IPS DF 6.9 (cell line): ENCODE results near the gene PSMD5.

Experiments used
- DNase-seq: peaks from one replicate; pipeline ENCODE4 v3.0.0-alpha.2; 2013; ENCODE audit warnings: low read depth, low spot score
- H3K27ac ChIP-seq: one replicate; pipeline ENCODE4 v1.5.1; 2013; ENCODE audit warnings: low read length, control low read depth
- H3K27me3 ChIP-seq: 2 replicates; pipeline ENCODE4 v1.6.1; 2013; ENCODE audit warnings: mild to moderate bottlenecking, low read length; ENCODE audit not compliant: control insufficient read depth, insufficient read depth
- H3K36me3 ChIP-seq: 2 replicates; pipeline ENCODE4 v1.6.1; 2013; ENCODE audit warnings: low read length; ENCODE audit not compliant: control insufficient read depth, insufficient read depth
- H3K4me1 ChIP-seq: 2 replicates; pipeline ENCODE4 v1.6.1; 2013; ENCODE audit warnings: low read length; ENCODE audit not compliant: control insufficient read depth, insufficient read depth
- H3K4me3 ChIP-seq: 2 replicates; pipeline ENCODE4 v1.5.1; 2013; ENCODE audit warnings: mild to moderate bottlenecking, low read length
- H3K9me3 ChIP-seq: 2 replicates; pipeline ENCODE4 v1.6.1; 2013; ENCODE audit warnings: low read length, inconsistent platforms; ENCODE audit not compliant: control insufficient read depth, insufficient read depth
- WGBS: extraction: QIAGEN DNeasy Blood & Tissue Kit; methylation state at CpG from one replicate; pipeline ENCODE4 v1.1.7; 2013; ENCODE audit warnings: mixed read lengths, missing lambda C conversion rate; ENCODE audit not compliant: insufficient read length, insufficient coverage; 5-methylcytosine and 5-hydroxymethylcytosine counted together

PSMD5 gene

DNA sequence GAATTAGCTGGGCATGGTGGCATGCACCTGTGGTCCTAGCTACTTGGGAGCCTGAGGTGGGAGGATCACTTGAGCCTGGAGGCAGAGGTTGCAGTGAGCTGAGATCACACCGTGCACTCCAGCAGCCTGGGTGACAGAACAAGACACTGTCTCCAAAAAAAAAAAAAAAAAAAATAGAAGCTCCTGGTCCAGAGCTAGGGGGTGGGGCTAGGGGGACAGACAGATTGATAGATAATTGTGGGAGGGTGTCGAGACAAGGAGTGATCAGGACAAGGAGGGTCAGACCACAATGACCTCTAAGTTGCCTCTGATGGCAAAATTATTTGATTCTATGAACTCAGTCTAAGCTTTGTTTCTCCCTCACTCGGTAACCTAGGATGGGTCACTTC, 40.9 kb upstream of the PSMD5 start:
- H3K27ac ChIP-seq, result no peak overlapping the region
- no peaks in the 10 kb centered on the region for H3K27me3 ChIP-seq
- WGBS, result no CpG with 5 or more reads among the region's 3 CpGs
- no peak for DNase-seq
- no peaks in the 10 kb centered on the region for H3K9me3 ChIP-seq
- no peak overlapping the region for H3K4me3 ChIP-seq
- H3K36me3 ChIP-seq, result no peaks in the 10 kb centered on the region
- H3K4me1 ChIP-seq, result no peaks in the 10 kb centered on the region

DNA sequence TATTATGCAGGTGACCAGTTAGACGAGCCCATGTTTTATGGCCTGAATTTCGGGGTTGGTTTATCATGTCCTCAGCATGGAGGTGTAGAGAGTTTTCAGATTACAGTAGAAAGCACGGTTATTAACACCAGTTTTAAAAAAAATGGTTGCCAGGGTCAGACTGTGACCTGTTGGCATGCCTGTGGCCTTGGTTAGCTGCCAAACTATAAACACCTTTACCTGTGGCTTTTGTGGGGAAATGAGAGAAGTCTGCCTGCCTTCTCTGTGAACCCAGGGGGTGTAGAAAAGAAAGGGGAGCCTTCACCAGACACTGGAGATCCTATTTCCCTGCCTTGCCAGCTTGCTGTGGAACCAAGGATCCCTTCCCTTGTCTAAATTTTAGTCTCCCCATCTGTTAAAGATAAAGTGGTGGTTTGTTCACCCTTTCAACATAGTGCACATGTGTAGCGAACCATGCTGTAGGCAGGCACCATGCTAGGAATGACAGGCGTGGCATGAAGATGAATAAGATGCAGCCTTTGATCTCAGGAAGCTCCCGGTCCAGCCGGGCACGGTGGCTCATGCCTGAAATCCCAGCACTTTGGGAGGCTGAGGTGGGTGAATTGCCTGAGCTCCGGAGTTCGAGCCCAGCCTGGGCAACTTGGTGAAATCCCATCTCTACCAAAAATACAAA, 40.3 kb upstream of the PSMD5 start:
- no peaks in the 10 kb centered on the region for H3K36me3 ChIP-seq
- no peaks in the 10 kb centered on the region for H3K27me3 ChIP-seq
- H3K9me3 ChIP-seq, result no peaks in the 10 kb centered on the region
- WGBS, result no CpG with 5 or more reads among the region's 10 CpGs
- H3K4me3 ChIP-seq, result no peak overlapping the region
- H3K4me1 ChIP-seq, result peaks cover 3% of the 10 kb centered on the region; the same call in 1 of the 2 replicates
- no peak overlapping the region for H3K27ac ChIP-seq
- no peak for DNase-seq

DNA sequence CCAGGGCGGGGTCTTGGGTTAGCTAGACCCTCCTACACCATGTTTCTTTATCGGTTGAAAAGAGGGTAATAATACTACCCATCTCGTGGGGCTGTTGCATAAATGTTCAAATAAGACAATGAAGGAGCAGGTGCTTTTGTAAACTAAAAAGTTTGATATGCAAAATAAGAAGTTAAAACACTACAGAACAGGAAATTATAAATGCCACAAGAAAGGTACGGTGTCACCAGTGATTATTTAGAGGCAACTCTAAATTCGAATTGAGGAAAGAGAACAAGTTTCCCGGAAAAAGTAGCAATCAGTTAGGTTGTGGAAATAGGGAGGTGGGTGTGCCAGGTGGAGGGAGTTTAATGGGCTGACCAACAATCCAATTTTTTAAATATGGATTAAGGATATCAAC, 36.7 kb upstream of the PSMD5 start:
- no peaks in the 10 kb centered on the region for H3K9me3 ChIP-seq
- DNase-seq, result no peak
- H3K27me3 ChIP-seq, result no peaks in the 10 kb centered on the region
- H3K27ac ChIP-seq, result no peak overlapping the region
- WGBS, result no CpG with 5 or more reads among the region's 6 CpGs
- no peak overlapping the region for H3K4me3 ChIP-seq
- peaks cover 12% of the 10 kb centered on the region for H3K4me1 ChIP-seq
- no peaks in the 10 kb centered on the region for H3K36me3 ChIP-seq

DNA sequence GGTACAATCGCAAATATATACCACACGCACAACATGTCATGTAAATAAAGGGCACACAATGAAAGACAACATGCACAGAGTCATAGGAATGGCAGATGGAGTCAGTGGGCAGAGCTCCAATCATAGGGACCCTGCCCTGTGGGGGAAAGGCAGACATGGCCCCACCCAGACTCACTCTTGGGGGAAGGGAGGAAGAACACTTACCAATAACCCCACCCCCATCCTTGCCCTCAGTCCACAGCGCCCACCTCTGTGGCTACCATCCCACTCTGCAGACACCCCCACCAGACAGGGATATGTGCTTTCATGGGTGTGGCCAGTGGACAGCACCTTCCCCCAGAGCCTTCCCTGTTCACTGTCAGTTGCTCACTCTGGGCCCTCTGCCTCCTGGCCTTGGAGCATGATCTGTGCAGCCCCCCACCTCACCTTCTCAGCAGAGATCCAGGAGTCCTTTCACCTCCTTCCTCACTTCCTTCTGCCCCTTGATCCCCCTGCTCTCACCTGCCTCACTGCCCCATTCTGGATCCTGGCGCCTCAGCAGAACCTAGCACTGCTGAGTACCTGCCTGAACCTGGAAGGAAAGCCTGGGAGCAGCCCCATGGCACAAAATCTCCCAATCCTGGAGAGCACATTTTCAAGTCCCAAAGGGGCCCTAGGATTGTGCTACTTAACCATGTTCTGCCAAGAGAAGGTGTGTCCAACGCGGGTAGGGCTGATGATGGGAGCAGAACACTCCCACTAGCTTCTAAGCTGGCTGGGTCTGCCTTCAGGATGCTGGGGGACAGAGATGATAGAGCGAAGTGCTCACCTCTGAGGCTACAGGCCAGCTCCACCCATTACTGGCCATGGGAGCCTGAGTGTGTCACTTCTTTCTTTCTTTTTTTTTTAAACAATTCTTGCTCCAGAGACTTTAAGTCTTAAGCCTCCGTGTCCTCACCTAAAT, 35.7 kb upstream of the PSMD5 start:
- DNase-seq, result no peak
- Histone ChIP-seq H3K4me3 (no peak overlapping the region), H3K27ac (no peak overlapping the region), H3K9me3 (no peaks in the 10 kb centered on the region), H3K27me3 (no peaks in the 10 kb centered on the region), H3K4me1 (peaks cover 20% of the 10 kb centered on the region), H3K36me3 (no peaks in the 10 kb centered on the region)
- WGBS, result no CpG with 5 or more reads among the region's 8 CpGs

DNA sequence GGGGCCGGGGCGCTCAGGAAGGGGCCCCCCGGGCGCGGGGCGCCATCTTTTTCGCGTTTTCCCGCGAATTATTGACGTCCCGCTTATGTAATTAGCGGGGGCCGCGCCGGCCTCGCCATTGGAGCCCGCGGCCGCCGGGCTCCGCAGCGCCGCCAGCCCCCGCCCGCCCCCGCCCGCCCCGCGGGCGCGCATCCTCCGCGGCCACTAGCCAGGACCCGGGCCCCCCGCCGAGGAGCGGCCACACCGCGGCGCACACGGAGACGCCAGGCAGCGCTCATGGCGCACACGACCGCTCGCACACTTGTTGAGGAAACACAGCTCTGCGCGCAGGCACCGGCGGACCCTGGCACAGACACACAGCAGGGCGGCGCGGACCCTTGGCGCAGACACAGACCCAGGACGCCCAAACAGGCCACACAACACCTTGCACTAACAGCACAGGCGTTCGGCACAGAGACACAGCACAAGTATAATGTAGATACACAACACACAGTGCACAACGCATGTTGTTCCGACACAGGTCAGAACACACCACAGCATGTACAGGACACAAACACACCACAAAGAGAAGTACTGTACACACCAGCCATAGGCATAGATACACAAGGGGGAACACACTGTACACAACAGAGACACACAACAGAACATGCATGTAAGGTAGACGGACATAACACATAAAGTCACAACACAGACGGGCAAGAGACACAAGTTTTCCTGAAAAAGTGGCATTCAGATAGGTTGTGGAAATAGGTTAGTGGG, 34.7 kb upstream of the PSMD5 start:
- no peaks in the 10 kb centered on the region for H3K27me3 ChIP-seq
- H3K9me3 ChIP-seq, result no peaks in the 10 kb centered on the region
- WGBS, result no CpG with 5 or more reads among the region's 63 CpGs
- H3K36me3 ChIP-seq, result no peaks in the 10 kb centered on the region
- H3K4me1 ChIP-seq, result peaks cover 24% of the 10 kb centered on the region
- no peak overlapping the region for H3K27ac ChIP-seq
- H3K4me3 ChIP-seq, result peak overlapping the region; percentile 39; the same call in 1 of the 2 replicates
- no peak for DNase-seq

DNA sequence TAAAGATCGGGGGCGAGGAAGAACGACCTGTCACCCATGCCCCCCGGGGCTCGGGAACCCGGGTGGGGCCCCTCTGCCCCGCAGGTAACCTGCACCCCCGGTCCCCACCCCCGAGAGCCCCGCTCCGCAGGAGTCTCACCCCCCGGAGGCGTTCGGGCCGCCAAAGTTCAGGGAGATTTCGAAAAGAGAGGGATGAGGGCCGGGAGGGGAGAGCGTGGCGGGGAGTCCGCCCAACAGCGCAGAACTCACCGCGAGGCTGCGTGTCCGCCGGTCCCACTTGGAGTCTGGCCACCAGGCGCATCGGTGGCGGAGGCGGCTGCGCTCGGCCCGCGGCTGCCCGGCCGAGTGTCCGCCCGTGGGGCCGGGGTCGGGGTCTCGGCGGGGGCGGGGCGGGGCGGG, 34.1 kb upstream of the PSMD5 start, which contains the start of gene PHF19:
Gene PHF19, minus strand, starts transcription at position 347 of the 399 bp plus-strand sequence. CDS start 2,447 bp downstream, outside the sequence.
- Histone ChIP-seq H3K4me1 (peaks cover 27% of the 10 kb centered on the region), H3K27me3 (no peaks in the 10 kb centered on the region), H3K4me3 (peak within 1 kb of the TSS; percentile 76), H3K9me3 (no peaks in the 10 kb centered on the region), H3K36me3 (no peaks in the 10 kb centered on the region), H3K27ac (no peak within 1 kb of the TSS)
- no peak for DNase-seq
- WGBS, result no CpG with 5 or more reads among the region's 45 CpGs

DNA sequence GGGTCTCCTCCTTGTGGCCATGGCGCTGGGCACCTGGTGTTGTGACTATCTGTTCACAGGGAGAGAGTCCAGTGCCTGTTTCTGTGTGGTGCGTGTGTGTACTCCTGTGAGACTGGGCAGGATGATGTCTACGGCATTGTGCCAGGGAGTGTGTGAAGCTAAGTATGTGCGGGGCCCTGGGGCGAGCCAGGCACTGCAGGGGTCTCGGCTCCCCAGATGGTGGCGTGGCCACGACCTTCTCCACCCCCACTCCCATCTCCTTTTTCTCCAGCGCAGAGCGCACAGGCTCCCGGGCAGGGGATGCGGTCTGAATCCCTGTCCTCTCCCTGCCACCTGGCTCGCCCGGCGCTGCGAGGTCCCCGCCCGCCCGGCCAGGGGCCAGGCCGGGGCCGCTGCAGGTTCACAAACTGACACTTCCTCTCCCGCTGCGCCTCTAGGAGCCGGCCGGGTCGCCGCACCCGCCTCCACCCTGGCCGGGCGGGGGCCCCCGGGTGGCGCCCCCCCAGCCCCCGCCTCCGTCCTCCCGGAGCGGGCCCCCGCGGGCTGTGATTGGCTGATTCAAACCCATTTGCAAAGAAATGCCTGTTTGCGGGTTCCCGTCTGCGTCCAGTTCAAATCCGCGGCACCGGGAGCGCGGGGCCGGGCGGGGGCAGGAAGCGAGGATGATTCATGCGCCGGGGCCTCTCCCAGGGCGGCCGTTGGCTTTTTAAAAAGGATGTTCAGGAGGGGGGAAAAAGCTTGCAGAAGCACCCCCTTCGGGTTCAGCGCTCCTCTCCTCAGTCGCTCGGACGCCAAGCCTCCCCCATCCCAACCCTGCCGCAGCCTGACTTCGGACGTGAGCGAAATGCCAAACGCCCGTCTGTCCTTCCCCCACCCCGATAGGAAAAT, 33.5 kb upstream of the PSMD5 start:
- no peaks in the 10 kb centered on the region for H3K9me3 ChIP-seq
- WGBS, result no CpG with 5 or more reads among the region's 65 CpGs
- H3K36me3 ChIP-seq, result no peaks in the 10 kb centered on the region
- H3K27me3 ChIP-seq, result no peaks in the 10 kb centered on the region
- no peak for DNase-seq
- peaks cover 27% of the 10 kb centered on the region for H3K4me1 ChIP-seq
- H3K27ac ChIP-seq, result no peak overlapping the region
- H3K4me3 ChIP-seq, result peak overlapping the region; percentile 76; the same call in 1 of the 2 replicates

DNA sequence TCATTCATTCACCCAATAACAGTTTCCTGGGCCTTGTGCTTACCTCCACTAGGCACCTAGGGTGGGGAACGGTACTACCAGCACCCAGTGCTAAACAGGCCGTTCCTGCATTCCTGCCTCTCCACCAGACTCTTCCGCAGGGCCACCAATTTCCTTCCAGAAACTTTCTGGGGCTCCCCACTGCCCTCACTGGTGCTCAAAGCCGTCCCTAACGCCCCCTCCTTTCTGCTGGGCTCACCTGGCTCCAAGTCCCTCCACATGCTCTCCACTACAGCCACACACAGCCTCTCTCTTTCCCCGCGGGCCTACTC, 32.9 kb upstream of the PSMD5 start:
- Histone ChIP-seq H3K27me3 (no peaks in the 10 kb centered on the region), H3K4me3 (peak overlapping the region; percentile 76; the same call in 1 of the 2 replicates), H3K9me3 (no peaks in the 10 kb centered on the region), H3K36me3 (no peaks in the 10 kb centered on the region), H3K27ac (no peak overlapping the region), H3K4me1 (peaks cover 27% of the 10 kb centered on the region)
- no CpG with 5 or more reads among the region's 7 CpGs for WGBS
- no peak for DNase-seq

DNA sequence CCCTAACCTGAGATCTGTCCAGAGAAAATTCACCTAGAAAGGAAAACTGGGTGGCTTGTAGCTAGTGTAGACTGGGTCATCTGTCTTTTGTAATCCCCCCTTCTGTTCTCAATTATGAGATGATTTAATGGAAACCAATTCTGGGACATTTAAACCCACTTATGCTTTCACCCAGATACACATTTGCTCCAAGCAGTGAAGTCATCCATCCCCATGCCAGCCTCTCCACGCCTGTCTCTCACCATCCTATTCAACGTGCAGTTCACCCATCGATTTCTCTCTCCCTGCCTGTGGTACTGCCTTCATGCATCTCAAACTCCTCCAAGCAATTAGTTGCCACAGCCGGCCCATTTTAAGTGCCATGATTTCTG, 32.5 kb upstream of the PSMD5 start:
- no CpG with 5 or more reads among the region's 4 CpGs for WGBS
- peaks cover 27% of the 10 kb centered on the region for H3K4me1 ChIP-seq

More for the DNA sequence above, 32.5 kb upstream of the PSMD5 start:
- H3K4me3 ChIP-seq, result no peak overlapping the region
- no peaks in the 10 kb centered on the region for H3K36me3 ChIP-seq
- DNase-seq, result no peak
- no peak overlapping the region for H3K27ac ChIP-seq
- H3K9me3 ChIP-seq, result no peaks in the 10 kb centered on the region
- no peaks in the 10 kb centered on the region for H3K27me3 ChIP-seq
